ENCODE data around the gene KLHL25.
A peak's percentile ranks its signal among the peaks of the same experiment; 100 is the strongest.
"Not testable (repeated sequence)": the region's sequence is repeated elsewhere in the genome, so short reads cannot be mapped to it uniquely, and the experiment has no call there.

Gene KLHL25

DNA sequence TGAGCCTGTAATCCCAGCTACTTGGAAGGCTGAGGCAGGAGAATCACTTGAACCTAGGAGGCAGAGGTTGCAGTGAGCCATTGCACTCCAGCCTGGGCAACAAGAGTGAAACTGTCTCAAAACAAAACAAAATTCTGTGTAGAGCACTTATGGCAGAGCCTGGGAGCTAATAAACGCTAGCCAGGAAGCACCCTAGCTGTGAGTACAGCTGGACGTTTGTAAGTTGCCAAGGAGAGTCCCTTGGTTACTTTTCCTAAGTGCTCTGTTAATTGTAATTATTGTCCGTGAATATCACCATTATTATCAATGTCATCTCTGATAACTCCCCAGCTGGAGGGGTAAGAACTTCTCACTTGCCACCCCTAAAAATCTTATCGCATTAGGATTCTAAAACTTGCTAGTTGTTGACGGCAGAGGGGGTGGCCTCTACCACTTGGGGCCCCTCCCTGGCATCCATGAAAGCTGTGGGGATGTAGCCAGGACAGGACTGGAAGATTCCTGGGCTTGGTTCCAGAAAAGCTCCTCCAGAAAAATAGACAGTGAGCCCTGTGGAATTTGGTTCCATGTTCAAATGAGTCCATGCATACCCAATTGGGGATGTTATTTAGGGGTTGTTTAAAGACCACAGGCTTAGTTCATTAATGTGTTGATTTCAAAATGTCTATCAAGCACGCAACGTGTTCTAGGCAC is 9.9 kb upstream of the KLHL25 start:
- no peak for DNase-seq (ENCODE audit: low read depth)

DNA sequence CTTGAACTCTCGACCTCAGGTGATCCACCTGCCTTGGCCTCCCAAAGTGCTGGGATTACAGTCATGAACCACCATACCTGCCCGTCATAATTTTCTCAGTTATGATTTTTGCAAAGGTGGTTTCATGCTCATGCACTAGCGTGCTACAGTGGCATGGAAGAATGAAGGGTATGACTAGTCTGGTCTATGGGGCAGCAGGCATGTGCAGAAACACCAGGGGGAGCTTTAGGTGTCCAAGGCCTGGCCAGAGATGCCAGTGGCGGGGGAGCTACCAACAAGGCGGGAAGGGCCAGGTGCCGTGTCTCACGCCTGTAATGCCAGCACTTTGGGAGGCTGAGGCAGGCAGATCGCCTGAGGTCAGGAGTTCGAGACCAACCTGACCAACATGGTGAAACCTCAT is 7.9 kb upstream of the KLHL25 start:
- not testable (repeated sequence) for DNase-seq (ENCODE audit: low read depth)

DNA sequence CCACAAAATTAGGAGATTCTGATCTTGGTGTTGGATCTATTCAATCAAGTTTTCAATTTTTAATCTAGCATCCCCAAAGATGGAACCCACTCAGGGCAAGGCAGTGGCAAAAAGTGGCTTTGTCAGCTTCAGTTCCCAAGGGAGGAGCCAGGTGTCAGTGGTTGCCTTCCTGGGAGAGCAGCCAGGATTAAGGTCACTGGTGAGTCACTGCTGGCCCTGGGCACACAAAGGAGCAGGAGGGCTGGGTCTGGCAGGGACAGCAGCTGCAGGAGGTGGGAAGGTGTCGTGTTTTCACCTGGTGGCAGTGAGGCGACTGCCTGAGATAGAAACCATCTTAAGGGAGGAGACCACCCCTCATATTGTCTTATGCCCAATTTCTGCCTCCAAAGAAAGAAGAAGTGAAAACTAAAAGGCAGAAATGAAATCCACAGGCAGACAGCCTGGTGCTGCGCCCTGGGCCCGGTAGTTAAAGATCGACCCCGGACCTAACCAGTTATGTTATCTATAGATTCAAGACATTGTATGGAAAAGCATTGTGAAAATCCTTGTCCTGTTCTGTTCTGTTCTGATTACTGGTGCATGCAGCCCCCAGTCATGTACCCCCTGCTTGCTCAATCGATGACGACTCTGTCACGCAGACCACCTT is 5.9 kb upstream of the KLHL25 start:
- no peak for DNase-seq (ENCODE audit: low read depth)

DNA sequence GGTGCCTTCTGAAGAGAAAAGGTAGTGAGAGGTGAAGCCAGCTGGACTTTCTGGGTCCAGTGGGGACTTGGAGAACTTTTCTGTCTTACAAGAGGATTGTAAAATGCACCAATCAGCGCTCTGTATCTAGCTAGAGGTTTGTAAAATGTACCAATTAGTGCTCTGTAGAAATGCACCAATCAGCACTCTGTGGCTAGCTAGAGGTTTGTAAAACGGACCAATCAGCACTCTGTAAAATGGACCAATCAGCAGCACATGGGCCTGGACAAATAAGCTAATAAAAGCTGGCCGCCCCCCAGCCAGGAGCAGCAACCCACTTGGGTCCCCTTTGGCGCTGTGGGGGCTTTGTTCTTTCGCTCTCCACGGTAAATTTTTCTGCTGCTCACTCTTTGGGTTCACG is 1.6 kb upstream of the KLHL25 start:
- DNase-seq (ENCODE audit: low read depth): not testable (repeated sequence)

DNA sequence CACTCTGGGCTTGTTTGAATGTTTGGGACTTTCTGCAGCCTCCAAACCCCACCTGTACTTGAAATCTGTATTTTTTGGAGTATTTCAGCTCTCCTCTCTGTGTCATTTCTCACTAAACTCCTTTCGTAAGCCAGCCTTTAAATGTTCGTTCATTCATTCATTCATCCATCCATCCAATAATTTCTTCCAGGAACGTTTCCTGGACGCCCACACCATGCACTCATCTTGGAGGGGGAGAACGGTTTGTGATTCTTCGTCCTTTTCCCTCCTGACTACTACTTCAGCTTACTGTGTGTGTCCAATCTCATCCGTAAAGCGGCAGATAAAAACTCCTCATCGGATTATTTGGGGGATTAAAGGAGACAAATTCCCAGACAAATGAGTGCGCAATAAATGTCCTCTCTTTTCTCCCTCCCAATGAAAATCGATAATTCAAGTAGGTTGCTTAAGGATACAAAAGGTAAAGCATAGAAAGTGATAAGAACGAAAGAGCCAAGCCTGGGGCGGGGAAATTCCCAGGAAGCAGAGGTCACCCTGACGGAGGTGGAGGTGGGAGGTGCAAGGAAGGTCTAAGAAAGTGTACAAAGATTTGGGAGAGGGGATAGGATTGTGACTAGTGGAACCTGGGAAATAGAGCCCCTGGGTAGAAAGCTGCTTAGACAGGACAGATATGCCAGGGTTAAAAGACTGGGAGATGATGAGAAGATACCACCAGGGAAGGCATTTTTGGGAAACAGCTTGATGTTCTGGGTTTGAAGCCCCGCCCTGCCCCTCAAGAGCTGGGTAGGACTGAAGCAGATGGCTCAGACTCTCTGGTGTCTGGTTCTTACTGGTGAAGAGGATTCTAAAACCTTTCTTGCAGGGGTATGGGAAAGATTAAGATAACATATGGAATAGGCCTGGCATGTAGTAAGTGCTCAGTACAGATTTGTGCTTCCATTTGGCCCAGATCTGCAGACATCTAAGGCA is 896 bp upstream of the KLHL25 start:
- no peak for DNase-seq (ENCODE audit: low read depth)

DNA sequence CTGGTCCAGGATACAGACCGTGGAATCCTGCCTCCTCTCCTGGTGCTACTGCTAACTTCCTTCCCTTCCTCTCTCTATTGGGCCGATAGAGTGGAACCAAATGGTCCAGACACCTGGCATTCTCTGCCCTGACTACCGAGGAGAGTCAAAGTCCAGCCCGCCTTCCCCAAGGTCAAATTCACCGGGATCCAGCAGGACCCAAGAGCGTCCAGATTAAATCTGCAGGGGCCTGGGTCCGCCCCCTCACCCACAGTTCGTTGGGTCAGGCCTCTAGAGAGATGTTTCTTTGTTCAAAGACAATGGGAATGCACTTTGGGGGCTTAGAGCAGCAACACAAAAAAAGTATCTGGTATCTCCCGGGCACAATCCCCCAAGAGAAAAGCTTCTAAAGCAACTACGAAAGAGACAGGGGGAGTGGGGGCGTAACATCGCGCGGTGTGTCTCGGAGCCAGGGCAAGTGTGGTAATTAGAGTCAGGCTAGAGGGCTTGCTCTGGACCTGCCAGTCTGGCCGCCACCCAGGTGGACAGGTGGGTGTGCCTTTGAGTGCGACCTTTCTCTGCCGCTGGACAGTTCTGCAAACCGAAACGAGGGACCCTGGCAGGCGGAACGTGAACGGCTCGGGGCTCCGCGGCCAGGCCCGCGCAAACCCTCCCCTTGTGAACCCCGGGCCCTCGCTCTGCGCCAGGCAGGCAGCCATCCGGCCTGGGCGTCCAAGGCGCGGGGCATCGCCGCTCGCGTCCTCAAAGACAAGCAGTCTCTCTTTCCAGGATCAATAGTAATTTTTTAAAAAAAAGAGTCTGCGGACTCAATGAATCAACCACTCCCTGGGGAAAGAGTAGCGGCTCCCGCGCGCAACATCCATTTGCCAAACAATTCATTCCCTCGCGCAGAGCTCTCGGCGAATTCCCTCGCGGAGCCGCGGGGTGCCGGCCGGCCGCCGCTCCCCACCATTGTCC is 806 bp downstream of the KLHL25 start:
- peak; percentile 36 for DNase-seq (ENCODE audit: low read depth)

DNA sequence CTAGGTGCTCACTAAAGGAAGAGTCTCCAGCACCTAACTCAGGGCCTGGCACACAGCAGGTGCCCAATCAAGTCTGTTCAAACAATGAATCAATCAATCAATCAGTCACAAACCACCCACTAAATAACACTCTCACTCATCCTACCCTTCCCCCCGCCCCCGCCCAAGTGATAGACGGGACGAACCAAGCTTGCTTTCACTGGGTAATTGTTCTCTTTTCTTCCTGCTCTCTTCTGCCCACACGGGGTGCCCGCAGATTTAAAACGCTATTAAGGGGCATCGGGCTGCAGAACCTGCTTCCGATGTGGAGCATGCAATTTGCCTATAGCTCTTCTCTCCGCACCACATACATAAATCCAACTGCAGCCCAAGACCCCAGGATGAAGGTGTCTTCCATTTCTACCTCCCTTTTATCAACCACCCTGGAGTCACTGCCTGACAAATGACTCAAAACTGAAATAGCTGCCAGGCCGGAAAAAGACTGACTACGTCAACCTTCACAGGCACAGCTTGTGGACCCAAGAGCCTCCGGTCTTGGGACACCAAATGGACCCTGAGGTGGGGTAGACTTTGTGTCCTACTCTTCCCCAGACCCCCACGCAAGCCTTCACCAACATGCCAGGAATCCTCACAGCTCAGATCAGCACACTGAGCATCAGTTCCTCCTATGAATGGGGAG is 1.7 kb downstream of the KLHL25 start:
- no peak for DNase-seq (ENCODE audit: low read depth)

DNA sequence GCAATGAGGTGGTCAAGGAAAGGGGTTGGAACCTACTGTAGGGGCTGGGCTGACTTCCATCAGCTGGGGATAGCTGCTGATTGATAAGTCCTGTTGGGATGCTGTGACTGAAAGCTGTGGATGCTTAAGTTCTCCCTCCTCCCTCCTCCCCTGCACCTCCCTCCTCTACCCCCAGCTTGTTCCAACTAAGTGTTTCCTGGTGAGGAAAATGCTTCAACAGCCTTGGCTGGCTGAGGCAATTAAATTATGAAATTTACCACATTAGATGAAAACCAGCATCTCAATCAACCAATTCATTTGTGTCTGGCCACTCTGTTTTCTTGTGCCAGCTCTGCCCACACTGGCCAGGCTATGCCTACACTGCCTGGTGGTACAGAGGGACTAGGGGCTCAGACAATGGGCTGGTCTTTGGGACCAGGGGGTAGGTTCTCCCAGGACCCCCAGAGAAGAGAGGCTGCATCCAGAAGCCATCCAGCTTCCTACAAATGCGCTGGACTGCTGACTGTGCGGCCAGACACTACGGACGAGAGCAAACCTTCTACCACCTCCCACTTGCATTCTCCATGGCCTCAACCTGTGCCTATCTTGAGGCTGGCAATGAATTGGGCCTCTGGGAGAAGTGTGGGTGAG is 2.5 kb downstream of the KLHL25 start:
- DNase-seq (ENCODE audit: low read depth): no peak

DNA sequence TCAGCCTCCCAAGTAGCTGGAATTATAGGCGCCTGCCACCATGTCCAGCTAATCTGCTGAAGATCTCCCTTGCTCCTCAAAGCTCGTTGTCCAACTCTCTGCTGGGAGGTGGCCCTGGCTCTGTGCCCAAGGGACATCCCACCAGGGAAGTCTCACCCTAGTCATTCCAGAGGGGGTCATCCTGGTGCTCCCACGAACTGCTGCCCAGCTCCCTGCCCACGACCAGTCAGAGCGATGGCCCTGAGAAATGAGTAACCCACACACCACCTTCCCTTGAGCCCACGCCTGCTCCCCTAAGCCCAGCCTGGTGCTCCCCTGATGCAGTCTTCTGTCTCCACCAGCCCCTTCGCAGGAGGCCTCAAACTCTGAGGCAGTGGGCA is 5.2 kb downstream of the KLHL25 start:
- DNase-seq (ENCODE audit: low read depth): no peak

DNA sequence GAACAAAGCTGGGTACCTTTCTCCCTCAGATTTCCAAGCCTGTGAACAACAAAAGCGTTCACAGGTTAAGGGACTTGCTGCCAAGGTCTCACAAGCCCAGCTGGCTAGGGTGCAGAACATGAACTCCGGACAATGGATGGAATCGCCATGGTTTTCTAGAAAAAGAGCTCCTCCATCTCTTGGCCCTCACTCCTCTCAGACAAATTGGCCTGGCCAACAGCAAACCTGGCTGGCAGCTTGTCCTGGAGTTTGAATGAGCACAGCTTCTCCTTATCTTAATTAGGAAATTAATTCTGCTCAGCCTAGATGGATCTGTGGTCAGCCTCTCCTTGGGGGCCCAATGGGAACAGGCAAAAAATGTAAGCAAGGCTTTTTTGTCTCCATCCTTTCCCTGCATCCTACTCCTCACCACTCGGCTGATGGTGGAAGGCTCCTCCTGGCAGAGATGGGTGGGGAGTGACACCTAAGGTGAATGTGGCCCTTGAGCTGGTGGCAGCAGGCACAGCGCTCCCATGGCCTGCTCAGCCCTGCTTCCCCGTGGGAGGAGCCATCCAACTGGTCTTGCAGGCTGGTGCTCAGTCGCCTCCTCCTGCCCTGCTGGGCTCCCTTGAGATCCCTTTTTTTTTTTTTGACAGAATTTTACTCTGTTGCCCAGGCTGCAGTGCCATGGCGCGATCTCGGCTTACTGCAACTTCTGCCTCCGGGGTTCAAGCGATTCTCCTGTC is 5.8 kb downstream of the KLHL25 start:
- DNase-seq (ENCODE audit: low read depth): no peak

DNA sequence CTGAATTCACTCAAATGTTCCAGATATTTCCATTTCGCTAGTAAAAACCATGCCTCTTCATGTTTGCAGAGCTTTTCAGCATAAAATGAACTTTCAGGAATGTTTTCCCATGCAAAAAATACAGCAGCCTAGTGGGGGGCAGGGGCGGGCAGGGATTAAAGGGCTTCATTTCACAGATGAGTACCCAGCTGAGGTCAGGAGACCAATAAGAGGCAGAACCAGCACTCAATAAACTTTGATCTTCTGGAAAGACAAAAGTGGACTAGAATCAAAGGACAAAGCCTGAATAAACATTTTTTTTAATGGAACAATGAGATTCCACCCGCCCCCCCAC is 8.0 kb downstream of the KLHL25 start:
- no peak for DNase-seq (ENCODE audit: low read depth)

DNA sequence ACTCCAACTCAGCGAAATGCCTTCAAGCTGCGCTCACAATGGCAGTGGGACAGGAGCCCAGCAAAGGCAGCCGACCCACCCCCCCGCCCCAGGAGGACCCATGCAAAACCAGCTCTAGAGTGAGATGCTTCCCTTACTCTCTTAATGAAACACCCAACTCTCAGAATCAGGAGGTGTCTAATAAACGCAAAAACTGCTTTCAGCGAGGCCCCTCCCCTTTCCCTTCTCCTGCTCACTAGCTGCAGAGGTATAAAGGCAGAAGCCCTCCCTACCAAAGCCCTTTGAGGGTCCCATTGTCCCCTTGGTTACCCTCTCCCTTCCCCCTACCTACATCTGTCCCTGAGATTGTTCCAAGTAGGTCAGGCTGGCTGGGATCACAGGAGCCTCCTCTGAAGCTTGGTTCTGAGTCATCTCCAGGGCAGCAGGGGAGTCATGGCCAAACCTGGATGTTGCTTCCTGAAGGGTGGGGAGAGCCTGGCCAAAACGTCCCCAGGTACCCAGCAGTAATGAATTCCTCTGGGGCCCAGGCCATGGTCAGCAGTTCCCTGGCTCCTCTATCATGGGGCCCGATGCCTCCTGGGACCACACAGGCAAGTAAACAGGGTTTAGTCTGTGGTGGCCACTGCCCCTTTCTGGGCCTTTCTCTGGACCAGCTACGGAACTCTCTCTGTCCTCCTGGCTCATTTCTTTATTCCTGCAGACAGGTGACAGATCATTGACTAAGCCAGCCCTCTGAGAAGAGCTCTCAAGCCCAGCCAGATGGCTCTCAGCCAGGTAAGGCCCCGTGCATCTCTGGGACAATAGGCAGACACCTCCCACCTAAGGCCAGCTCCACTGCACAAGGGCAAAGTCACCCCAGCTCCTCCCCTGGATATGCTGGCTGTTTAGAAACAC is 8.6 kb downstream of the KLHL25 start:
- DNase-seq (ENCODE audit: low read depth): no peak

DNA sequence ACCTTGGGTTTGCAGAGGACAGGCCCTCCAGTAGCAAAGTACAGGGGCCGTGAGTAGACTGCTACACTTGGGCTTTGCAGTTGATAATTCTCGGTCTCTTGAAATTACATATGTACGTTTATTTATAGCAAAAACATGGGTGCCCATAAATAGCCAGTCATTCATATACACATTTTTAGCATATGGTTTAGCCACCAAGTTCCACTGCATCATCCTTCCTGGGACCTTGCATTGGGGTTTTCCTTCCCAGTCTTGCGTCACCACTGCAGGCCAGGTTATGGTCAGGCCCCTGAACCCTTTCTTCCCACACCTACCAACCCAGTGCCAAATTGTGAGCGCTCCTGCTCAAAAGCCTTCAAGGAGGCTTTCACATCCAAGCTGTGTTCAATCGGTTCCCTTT is 12.7 kb downstream of the KLHL25 start:
- DNase-seq (ENCODE audit: low read depth): no peak

DNA sequence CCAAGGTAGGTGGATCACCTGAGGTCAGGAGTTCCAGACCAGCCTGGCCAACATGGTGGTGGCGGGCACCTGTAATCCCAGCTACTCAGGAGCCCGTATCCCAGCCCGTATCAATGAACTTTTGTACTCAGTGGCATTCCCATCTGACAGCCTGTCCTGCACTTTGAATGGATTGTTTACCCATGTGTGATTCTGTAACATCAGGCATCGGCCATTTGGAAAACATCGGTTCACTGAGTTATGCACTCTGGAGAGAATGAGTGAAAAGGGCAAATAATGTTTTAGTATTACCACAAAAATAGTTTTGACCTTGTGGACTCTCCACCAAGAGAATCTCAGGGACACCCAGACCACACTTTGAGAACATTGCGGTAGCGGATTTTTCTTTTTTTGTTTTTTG is 13.6 kb downstream of the KLHL25 start:
- DNase-seq (ENCODE audit: low read depth): no peak

DNA sequence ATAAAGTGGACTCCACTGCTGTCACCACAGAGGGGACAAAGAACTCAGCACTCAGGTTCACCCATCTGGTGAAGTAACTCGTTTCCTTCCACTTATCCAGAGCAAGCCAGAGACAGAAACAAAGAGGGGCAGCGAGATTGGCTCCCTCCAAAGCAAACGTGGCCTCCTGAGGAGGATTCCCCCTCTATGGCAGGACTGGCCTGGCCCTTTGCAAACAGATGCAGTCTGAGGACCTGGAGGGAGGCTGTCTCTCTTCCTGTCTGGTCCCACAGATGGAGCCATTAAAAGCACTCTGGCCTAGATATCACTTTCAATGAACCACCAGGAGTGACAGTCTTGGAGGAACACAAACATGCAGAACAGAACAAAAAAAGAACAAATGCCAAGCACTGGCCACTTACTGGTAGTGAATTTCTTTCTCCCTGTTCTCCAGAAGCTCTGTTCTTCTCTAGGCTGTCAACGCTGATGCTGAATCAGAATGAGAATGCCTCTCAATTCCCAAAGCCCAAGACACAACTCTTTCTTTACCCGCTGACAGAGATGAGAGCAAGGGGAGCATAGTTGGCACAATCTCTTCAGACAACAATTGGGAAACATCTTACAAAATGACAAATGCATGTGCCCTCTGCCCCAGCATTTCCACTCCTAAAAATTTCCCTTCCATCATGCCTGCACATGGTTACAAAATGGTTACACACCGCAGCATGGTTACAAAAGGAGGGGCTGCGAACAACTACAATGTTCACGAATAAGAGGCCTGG is 14.3 kb downstream of the KLHL25 start:
- DNase-seq (ENCODE audit: low read depth): no peak

DNA sequence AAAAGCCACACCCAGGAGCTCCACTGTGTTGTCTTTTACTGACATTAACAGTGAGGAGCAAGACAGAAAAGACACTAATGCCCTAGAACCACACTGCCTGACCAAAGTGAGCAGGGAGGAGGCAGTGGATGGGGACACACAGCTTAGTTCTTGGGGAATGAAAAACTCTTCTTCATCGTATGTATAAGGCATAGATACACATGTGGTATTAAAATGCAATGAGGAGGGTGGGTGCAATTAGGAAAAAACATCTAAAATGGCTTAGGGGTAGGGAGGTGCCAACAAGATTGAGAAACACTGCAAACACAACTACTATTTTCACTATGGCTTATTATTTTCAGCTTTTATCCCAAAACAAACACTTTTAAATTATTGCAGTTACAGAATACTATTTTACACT is 15.5 kb downstream of the KLHL25 start:
- no peak for DNase-seq (ENCODE audit: low read depth)

DNA sequence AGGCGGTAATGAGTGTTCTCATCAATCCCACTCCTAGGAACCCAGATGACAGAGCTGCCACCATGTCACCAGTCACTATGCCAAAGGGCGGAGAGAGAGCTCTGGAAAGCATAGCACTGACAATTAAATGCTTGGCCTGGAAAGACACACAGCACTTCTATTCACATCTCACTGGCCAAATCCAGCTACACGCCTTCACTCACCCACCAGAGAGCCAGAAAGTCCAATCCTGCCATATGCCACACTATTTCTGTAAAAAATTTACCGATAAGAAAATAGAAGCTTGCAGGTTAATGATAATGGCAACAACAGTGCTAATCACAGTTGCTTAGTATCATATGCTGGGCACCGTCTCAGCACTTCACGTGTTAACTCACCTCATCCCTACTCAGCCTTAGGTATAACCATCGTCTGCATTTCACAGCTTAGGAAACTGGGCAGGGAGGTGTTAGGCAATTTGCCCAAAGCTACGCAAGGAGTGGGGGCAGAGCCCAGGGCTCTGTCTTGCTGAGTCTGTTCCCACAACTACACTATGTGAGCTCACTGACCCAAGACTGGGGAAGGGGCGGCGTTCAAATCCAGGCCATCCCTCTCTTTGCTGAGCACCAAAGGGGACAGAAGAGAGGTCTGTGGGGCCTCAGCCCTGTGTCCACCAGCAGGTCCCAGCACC is 16.5 kb downstream of the KLHL25 start:
- DNase-seq (ENCODE audit: low read depth): no peak
